ENCODE data around the gene YPEL4. TPM values are rescaled to one million over a fixed set of nuclear protein-coding genes. Genes with fewer than 3 reads are reported as not detected.

The YPEL4 gene
- total and polyA plus RNA-seq, 7 donors, result 1.2 to 4.4 (median 2.5) TPM

DNA sequence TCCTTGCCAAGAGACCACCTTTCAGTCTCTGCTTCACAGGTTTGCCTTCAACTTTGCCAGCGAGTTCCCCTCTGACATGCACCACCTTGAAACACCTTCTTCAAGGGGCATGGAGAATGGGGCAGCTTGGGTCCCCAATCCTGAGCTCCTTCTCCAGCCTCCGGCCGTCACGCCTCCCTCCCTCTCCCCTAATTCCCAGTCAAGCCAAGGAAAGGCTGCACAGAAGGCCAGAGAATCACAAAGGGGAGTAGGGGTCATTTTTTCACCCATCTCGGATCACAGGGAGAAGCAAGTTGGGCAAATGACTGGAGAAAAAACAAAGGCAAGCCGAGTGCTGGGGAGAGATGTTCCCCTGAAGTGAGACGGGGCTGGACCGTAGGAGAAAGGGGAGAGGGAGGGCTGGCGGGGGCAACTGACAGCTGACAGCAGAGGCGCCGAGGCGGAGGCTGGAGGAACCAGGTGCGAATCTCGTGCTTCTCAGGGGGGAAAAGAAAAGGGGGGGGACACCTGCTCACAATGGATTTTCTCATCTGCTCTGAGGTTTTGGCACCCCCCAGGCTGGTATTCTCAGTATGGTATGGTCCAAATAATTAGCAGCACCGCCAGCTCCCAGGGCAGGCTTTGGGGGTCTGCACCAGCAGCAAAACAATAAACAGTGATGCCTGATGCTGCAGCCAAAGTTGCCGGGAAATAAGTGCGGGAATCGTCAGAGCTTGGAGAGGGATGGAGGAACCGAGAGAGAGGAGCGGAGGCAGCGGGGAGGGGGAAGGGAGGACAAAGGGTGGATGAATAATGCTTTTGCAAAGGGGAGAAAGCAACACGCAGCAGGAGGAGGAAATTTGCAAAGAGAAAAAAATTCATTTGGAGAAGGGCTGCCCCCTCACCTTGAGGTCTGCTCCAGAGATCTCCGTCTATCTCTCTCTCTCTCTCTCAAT, 644 bp downstream of the YPEL4 start:
- 4 to 9% methylated on average over 23 of the region's 23 CpGs for WGBS, 2 donors
- intact Hi-C loops (cut with DNase I), result no loop called here
- DNase-seq, result peak; percentile 67
- Histone ChIP-seq H3K4me3 (peak overlapping the region; percentile 20 to 45 (median 36)), H3K4me1 (peaks cover 0 to 59% (median 56%) of the 10 kb centered on the region in 4 donors), H3K36me3 (no peaks in the 10 kb centered on the region), H3K27ac (peak overlapping the region in 3 of 4 donors; percentile 12 to 42 (median 41)), H3K9me3 (no peaks in the 10 kb centered on the region), H3K27me3 (peaks cover 32 to 87% (median 48%) of the 10 kb centered on the region in 3 donors)
- TF ChIP-seq POLR2AphosphoS5 (IDR thresholded peaks at IDR 0.05) (no peak), EP300 (IDR thresholded peaks at IDR 0.05) (no peak), POLR2A (IDR thresholded peaks at IDR 0.05) (no peak)
- TF ChIP-seq, protein P1, sequence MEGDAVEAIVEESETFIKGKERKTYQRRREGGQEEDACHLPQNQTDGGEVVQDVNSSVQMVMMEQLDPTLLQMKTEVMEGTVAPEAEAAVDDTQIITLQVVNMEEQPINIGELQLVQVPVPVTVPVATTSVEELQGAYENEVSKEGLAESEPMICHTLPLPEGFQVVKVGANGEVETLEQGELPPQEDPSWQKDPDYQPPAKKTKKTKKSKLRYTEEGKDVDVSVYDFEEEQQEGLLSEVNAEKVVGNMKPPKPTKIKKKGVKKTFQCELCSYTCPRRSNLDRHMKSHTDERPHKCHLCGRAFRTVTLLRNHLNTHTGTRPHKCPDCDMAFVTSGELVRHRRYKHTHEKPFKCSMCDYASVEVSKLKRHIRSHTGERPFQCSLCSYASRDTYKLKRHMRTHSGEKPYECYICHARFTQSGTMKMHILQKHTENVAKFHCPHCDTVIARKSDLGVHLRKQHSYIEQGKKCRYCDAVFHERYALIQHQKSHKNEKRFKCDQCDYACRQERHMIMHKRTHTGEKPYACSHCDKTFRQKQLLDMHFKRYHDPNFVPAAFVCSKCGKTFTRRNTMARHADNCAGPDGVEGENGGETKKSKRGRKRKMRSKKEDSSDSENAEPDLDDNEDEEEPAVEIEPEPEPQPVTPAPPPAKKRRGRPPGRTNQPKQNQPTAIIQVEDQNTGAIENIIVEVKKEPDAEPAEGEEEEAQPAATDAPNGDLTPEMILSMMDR (IDR thresholded peaks at IDR 0.05), result no peak

DNA sequence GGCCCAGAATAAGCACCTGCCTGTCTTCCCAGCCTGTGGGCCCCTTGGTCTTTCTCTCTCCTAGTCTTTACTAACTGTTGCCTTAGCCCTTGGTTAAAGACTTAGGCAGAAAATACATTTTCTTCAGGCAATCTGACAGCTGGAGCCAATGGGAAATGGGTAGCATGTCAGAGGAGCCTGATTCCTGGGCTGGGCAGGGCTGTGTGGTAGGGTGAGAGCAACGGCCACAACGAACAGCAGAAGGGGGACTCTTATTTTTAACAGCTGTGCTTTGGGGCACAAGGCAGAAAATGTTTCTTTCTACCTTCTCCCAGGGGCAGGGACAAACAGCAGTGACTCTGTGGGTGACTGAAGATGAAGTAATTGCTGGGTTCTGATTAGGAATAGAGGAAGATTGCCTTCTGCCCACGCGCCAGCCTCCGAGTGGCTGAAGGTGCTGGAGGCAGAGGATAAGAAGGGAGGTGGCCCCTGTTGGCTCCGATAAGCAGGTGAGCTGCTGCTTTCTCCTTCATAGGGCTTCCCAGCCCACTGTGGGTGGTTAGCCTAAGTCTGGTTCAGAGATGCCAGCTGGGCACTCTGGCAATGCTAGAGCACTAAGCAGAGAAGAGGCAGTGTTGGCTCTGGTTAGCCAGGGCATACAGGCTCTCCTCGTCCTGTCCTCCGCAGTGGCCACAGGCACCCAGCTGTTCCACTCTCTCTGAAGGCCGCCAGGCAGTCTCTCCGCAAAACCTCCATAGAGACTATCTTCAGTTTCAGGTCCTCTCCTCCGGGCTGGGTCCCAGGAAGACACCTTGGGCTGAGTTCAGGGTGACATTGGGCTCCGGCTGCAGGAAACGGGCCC, 1.5 kb downstream of the YPEL4 start:
- H3K27me3 ChIP-seq, result peaks cover 32 to 79% (median 48%) of the 10 kb centered on the region in 3 donors
- peaks cover 0 to 59% (median 56%) of the 10 kb centered on the region in 4 donors for H3K4me1 ChIP-seq
- WGBS, 2 donors, result 11 to 14% methylated on average over 13 of the region's 13 CpGs
- no peak overlapping the region for H3K27ac ChIP-seq
- peak overlapping the region in 3 of 4 donors; percentile 30 to 45 (median 43) for H3K4me3 ChIP-seq
- no peaks in the 10 kb centered on the region for H3K36me3 ChIP-seq
- intact Hi-C loops (cut with DNase I), result no loop called here
- no peaks in the 10 kb centered on the region for H3K9me3 ChIP-seq
- TF ChIP-seq POLR2AphosphoS5 (IDR thresholded peaks at IDR 0.05), result no peak
- no peak for TF ChIP-seq EP300 (IDR thresholded peaks at IDR 0.05)
- TF ChIP-seq, protein P1 (IDR thresholded peaks at IDR 0.05), result no peak
- TF ChIP-seq POLR2A (IDR thresholded peaks at IDR 0.05), result no peak
- DNase-seq, result no peak

DNA sequence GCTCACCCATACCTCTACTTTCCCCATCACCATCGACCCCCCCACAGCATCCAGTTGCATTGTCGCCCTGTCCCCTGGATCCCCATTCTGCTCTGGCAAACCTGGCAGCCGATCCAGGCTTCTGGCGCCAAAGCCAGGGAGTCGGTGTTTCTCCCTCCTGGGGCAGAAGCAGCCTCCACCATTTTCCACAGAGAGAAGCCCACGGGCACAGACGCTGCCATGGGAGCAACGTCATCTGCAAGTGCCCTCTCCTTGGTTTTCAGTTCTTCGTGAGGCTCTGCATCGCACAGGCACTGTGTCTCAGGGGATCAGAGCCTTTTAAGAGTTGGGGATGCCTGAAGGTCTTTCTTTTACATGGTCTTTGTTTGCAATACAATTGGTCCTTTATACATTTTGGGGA, 2.3 kb downstream of the YPEL4 start:
- DNase-seq, result no peak

DNA sequence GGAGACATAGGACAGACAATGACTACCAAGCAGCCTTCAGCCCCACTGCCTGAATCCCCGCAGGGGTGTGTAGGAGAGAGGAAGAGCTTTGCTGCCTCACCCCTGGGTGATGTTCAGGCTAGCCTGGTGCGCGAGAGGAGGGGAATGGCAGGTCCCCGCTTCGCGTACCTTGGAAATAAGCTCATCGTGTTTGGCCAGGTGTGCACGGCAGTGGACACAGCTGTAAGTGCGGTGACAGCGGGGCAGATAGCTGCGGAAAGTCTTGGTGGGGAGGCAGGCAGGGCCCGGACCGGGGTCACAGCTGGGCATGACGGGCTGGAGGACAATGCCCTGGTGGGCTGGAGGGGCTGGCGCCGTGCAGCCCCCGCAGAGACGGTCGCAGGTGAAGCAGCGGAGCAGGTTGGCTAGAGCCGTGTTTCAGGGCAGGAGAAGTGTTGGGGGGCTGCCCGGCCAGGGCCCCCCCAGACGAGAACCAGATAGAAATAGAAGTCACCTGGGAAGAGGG, 2.9 kb downstream of the YPEL4 start:
- WGBS, 2 donors, result 11% methylated on average over 23 of the region's 23 CpGs
- H3K4me3 ChIP-seq, result no peak overlapping the region
- no peaks in the 10 kb centered on the region for H3K36me3 ChIP-seq
- H3K4me1 ChIP-seq, result peaks cover 0 to 59% (median 56%) of the 10 kb centered on the region in 4 donors
- H3K9me3 ChIP-seq, result no peaks in the 10 kb centered on the region
- intact Hi-C loops (cut with DNase I), result no loop called here
- no peak overlapping the region for H3K27ac ChIP-seq
- H3K27me3 ChIP-seq, result peaks cover 32 to 65% (median 48%) of the 10 kb centered on the region in 3 donors
- TF ChIP-seq POLR2A (IDR thresholded peaks at IDR 0.05) (no peak), POLR2AphosphoS5 (IDR thresholded peaks at IDR 0.05) (no peak), EP300 (IDR thresholded peaks at IDR 0.05) (no peak)
- TF ChIP-seq, protein P1 (IDR thresholded peaks at IDR 0.05), result no peak
- DNase-seq, result no peak

More for the DNA sequence above, 2.3 kb downstream of the YPEL4 start:
- Histone ChIP-seq H3K4me1 (peaks cover 0 to 59% (median 56%) of the 10 kb centered on the region in 4 donors), H3K4me3 (no peak overlapping the region), H3K9me3 (no peaks in the 10 kb centered on the region), H3K27ac (no peak overlapping the region), H3K36me3 (no peaks in the 10 kb centered on the region), H3K27me3 (peaks cover 32 to 71% (median 48%) of the 10 kb centered on the region in 3 donors)
- WGBS, 2 donors, result 10 to 11% methylated on average over 10 of the region's 10 CpGs
- intact Hi-C loops (cut with DNase I), result no loop called here
- TF ChIP-seq, protein P1 (IDR thresholded peaks at IDR 0.05), result no peak
- no peak for TF ChIP-seq POLR2A (IDR thresholded peaks at IDR 0.05)
- no peak for TF ChIP-seq POLR2AphosphoS5 (IDR thresholded peaks at IDR 0.05)
- TF ChIP-seq EP300 (IDR thresholded peaks at IDR 0.05), result no peak

Measured in sigmoid colon (tissue), 7 donors.